ENCODE results near the gene ATG16L1. TPM values are rescaled to one million over a fixed set of nuclear protein-coding genes. Genes with fewer than 3 reads are reported as not detected.
A peak's percentile ranks its signal among the peaks of the same experiment; 100 is the strongest.

Gene ATG16L1
- total and polyA plus RNA-seq, 9 of the 15 experiments (the other 6 are each of a cell fraction or from before 2014, with no cell fraction given) = 6.4 to 21.3 (median 17.2) TPM

- TF ChIP-seq ZNF445 (CRISPR knock-in tag; IDR thresholded peaks at IDR 0.05; ENCODE audit: low read depth) (no peak), STAT6 (CRISPR knock-in tag; IDR thresholded peaks at IDR 0.05) (no peak), ZNF23 (CRISPR knock-in tag; IDR thresholded peaks at IDR 0.05) (no peak), ZNF24 (IDR thresholded peaks at IDR 0.05) (no peak), TCF3 (CRISPR knock-in tag; IDR thresholded peaks at IDR 0.05) (0 out of 2 replicates have a peak, but pooled peaks have one; percentile 8), KDM2B (CRISPR knock-in tag; IDR thresholded peaks at IDR 0.05) (no peak), ELF1 (tag; IDR thresholded peaks at IDR 0.05) (0 out of 2 replicates have a peak, but pooled peaks have one; percentile 17), ARID1B (IDR thresholded peaks at IDR 0.05) (0 out of 2 replicates have a peak, but pooled peaks have one; percentile 21), MTF1 (CRISPR knock-in tag; IDR thresholded peaks at IDR 0.05; ENCODE audit: borderline replicate concordance) (no peak), CHAMP1 (IDR thresholded peaks at IDR 0.05) (no peak), PBX2 (CRISPR knock-in tag; IDR thresholded peaks at IDR 0.05; ENCODE audit: low read depth) (no peak), PBX2 (tag; conservative IDR thresholded peaks at IDR 0.05; ENCODE audit: low read depth) (peak; percentile 84), MEIS2 (IDR thresholded peaks at IDR 0.05; ENCODE audit: partially characterized antibody) (peak; percentile 89), FOXM1 (IDR thresholded peaks at IDR 0.05; ENCODE audit: low read depth) (no peak), FOXM1 (CRISPR knock-in tag; IDR thresholded peaks at IDR 0.05; ENCODE audit: low read depth) (no peak), SIN3B (IDR thresholded peaks at IDR 0.05; ENCODE audit: low read depth) (no peak), ZNF239 (CRISPR knock-in tag; IDR thresholded peaks at IDR 0.05) (no peak), ZEB2 (IDR thresholded peaks at IDR 0.05) (peak; percentile 23; the same call in 1 of the 2 replicates), LEF1 (IDR thresholded peaks at IDR 0.05) (peak; percentile 26; the same call in 1 of the 2 replicates), KLF16 (IDR thresholded peaks at IDR 0.05) (no peak)
Measured at GRCh38 chr2:233236820-233237589, 14.5 kb upstream of the ATG16L1 start (continued).

All from K562 (cell line).